ENCODE measurements around the gene OSBPL6. TPM values are rescaled to one million over a fixed set of nuclear protein-coding genes. Genes with fewer than 3 reads are reported as not detected.

Gene OSBPL6
- total RNA-seq, 4 donors from 2014 or later: 11.6 to 51.1 (median 40.7) TPM

- ATAC-seq (peak in 1 of 2 donors; percentile 48), DNase-seq (peak; percentile 47 to 76)
- Histone ChIP-seq H3K4me3 (peak overlapping the region; percentile 69 to 97 (median 90)), H3K27ac (peak overlapping the region; percentile 88 to 100 (median 98)), H3K9me3 (no peaks in the 10 kb centered on the region), H3K36me3 (peaks cover 0 to 32% of the 10 kb centered on the region in 2 donors), H3K27me3 (no peaks in the 10 kb centered on the region), H3K4me1 (peaks cover 26 to 27% of the 10 kb centered on the region in 2 donors)
- TF ChIP-seq POLR2A (IDR thresholded peaks at IDR 0.05): no peak
- TF ChIP-seq CTCF (IDR thresholded peaks at IDR 0.05 in 4 of 5, conservative IDR thresholded peaks at IDR 0.05 in 1 of 5): peak in 1 of 5 experiments; percentile 6
- in situ Hi-C loops (cut with MboI; ENCODE audit: low sequenced_read_pairs in 4 of 4) (no loop called here), intact Hi-C loops (cut with DNase I; ENCODE audit: low total_unique reads) (loop anchor here (2.0 kb wide), 1 partner anchor 36 kb away; no protein-coding TSS in a partner anchor)
These were observed 256.1 kb downstream of the OSBPL6 start for GRCh38 chr2:178450524-178450773.

- peak; percentile 96 to 97 for DNase-seq
- H3K36me3 ChIP-seq: peaks cover 0 to 27% of the 10 kb centered on the region in 2 donors
- peak within 1 kb of the TSS; percentile 69 to 97 (median 90) for H3K4me3 ChIP-seq
- peak; percentile 82 to 84 for ATAC-seq
- peaks cover 26 to 27% of the 10 kb centered on the region in 2 donors for H3K4me1 ChIP-seq
- peak within 1 kb of the TSS; percentile 88 to 100 (median 98) for H3K27ac ChIP-seq
- H3K27me3 ChIP-seq: no peaks in the 10 kb centered on the region
- intact Hi-C loops (cut with DNase I; ENCODE audit: low total_unique reads): loop anchor here (1.0 to 2.0 kb wide), 2 partner anchors 29 to 36 kb away; partner anchors contain the start of gene PLEKHA3
- no peaks in the 10 kb centered on the region for H3K9me3 ChIP-seq
- TF ChIP-seq POLR2A (IDR thresholded peaks at IDR 0.05): peak; percentile 97
- TF ChIP-seq CTCF (IDR thresholded peaks at IDR 0.05 in 4 of 5, conservative IDR thresholded peaks at IDR 0.05 in 1 of 5): peak in 1 of 5 experiments; percentile 17
- in situ Hi-C loops (cut with MboI; ENCODE audit: low sequenced_read_pairs in 4 of 4): no loop called here
These were observed 256.6 kb downstream of the OSBPL6 start, which contains the start of the genes PJVK and PRKRA for GRCh38 chr2:178450774-178451525. TSS of gene PJVK (plus strand) at chr2:178451378. CDS start at chr2:178453410, 2,032 bp downstream. TSS of gene PRKRA (minus strand) at chr2:178451175. CDS start at chr2:178451030, 145 bp downstream.

- Histone ChIP-seq H3K27me3 (no peaks in the 10 kb centered on the region), H3K9me3 (no peaks in the 10 kb centered on the region), H3K36me3 (peaks cover 0 to 16% of the 10 kb centered on the region in 2 donors), H3K4me1 (peaks cover 26 to 27% of the 10 kb centered on the region in 2 donors), H3K4me3 (peak overlapping the region in 3 of 4 donors; percentile 69 to 97 (median 89)), H3K27ac (peak overlapping the region; percentile 88 to 100 (median 98))
- ATAC-seq: no peak
- no peak for DNase-seq
- no peak for TF ChIP-seq CTCF (IDR thresholded peaks at IDR 0.05 in 4 of 5, conservative IDR thresholded peaks at IDR 0.05 in 1 of 5)
- no peak for TF ChIP-seq POLR2A (IDR thresholded peaks at IDR 0.05)
- in situ Hi-C loops (cut with MboI; ENCODE audit: low sequenced_read_pairs in 4 of 4): no loop called here
- intact Hi-C loops (cut with DNase I; ENCODE audit: low total_unique reads): no loop called here
These were observed 258.0 kb downstream of the OSBPL6 start for GRCh38 chr2:178452334-178452733.

Other genes with a start within 250 kb of the OSBPL6 start
- gene PDE11A, start 121.7 kb upstream of the OSBPL6 start, total RNA-seq: 10 to 100 TPM in 1 of 4 donors, 1 to 10 TPM in 2, under 1 TPM in 1; 0.82 to 16.2 (median 4.3) TPM
- gene RBM45, start 82.1 kb upstream of the OSBPL6 start, total RNA-seq: 1 to 10 TPM; 2.0 to 8.1 (median 5.5) TPM

Measured in gastrocnemius medialis (tissue), 4 donors.